Caco-2 (cell line): ENCODE results near the gene CD74. TPM values are rescaled to one million over a fixed set of nuclear protein-coding genes. Genes with fewer than 3 reads are reported as not detected.

Experiments
- BruUV-seq: library from RNA; stranded (reverse); fragments of 400-500 nt; replicated peaks from 2 replicates; lab custom pipeline; 2021; lab: Mats Ljungman, UMichigan
- CTCF ChIA-PET: fragments of 300-600 bp; sonication (Branson Sonifier 250); formaldehyde crosslinking; loops from one replicate; lab custom pipeline; 2022; ENCODE audit warnings: antibody characterized with exemption; lab: Charles Lee
- POLR2A ChIA-PET: fragments of 300-600 bp; sonication (Branson Sonifier 250); formaldehyde crosslinking; loops from one replicate; lab custom pipeline; 2022; ENCODE audit warnings: antibody characterized with exemption; lab: Charles Lee
- DNase-seq, 2 experiments: peaks; one replicate each; pipeline versions ENCODE4 v3.0.0 to v3.0.0-alpha.2; 2020 to 2022
- H3K27me3 ChIP-seq: replicated peaks from 2 replicates; pipeline ENCODE4 v1.6.0; 2011; ENCODE audit warnings: low read length; ENCODE audit not compliant: control insufficient read depth, insufficient read depth
- H3K36me3 ChIP-seq: 2 replicates; pipeline ENCODE4 v1.5.1; 2011; ENCODE audit warnings: low read length; ENCODE audit not compliant: control insufficient read depth, insufficient read depth
- H3K4me1 ChIP-seq: fragments of 250-450 bp; sonication (Bioruptor Pico); 2 replicates; pipeline ENCODE4 v1.5.1; 2020; ENCODE audit warnings: mild to moderate bottlenecking
- H3K4me3 ChIP-seq: 2 replicates; pipeline ENCODE4 v1.5.1; 2011; ENCODE audit warnings: low read depth, mild to moderate bottlenecking, control low read depth, low read length
- H3K9me3 ChIP-seq: fragments of 250-450 bp; sonication (Bioruptor Pico); 2 replicates; pipeline ENCODE4 v1.5.1; 2020; ENCODE audit warnings: mild to moderate bottlenecking, moderate library complexity
- H3K27ac Mint-ChIP-seq: one replicate; pipeline ENCODE4 v1.8.0; 2022; ENCODE audit warnings: mixed read lengths; ENCODE audit not compliant: unreplicated experiment
- H3K27me3 Mint-ChIP-seq: one replicate; pipeline ENCODE4 v1.8.0; 2022; ENCODE audit warnings: mixed read lengths; ENCODE audit not compliant: insufficient read depth, unreplicated experiment
- H3K36me3 Mint-ChIP-seq: one replicate; pipeline ENCODE4 v1.8.0; 2022; ENCODE audit warnings: mild to moderate bottlenecking, mixed read lengths; ENCODE audit not compliant: insufficient read depth, unreplicated experiment
- H3K4me1 Mint-ChIP-seq: one replicate; pipeline ENCODE4 v1.8.0; 2022; ENCODE audit warnings: low read depth, mixed read lengths; ENCODE audit not compliant: unreplicated experiment
- H3K4me3 Mint-ChIP-seq: one replicate; pipeline ENCODE4 v1.8.0; 2022; ENCODE audit warnings: mild to moderate bottlenecking, moderate library complexity, mixed read lengths; ENCODE audit not compliant: unreplicated experiment
- H3K9me3 Mint-ChIP-seq: one replicate; pipeline ENCODE4 v1.8.0; 2022; ENCODE audit warnings: mixed read lengths; ENCODE audit not compliant: unreplicated experiment
- CTCF ChIP-seq, 2 experiments: fragments of 200-600 bp in 1 of 2; IDR thresholded peaks; 1 replicate in 1 of 2; 2 replicates in 1 of 2; pipeline versions ENCODE4 v1.5.1 to v1.8.0; 2011 to 2022; ENCODE audit warnings: antibody characterized with exemption in 1 of 2, control low read depth in 1 of 2, inconsistent platforms in 1 of 2, low read depth in 1 of 2, low read length in 1 of 2, mild to moderate bottlenecking in 1 of 2, moderate library complexity in 1 of 2; ENCODE audit not compliant: insufficient read depth in 1 of 2, severe bottlenecking in 1 of 2, unreplicated experiment in 1 of 2
- intact Hi-C: fragments of 100-400 bp; cut with micrococcal nuclease; formaldehyde crosslinking; loops from one replicate; pipeline ENCODE4 v1.10.0; 2022; ENCODE audit not compliant: unreplicated experiment
- total RNA-seq: library from RNA; stranded (reverse); gene quantifications from 2 replicates; pipeline ENCODE4 v1.2.3, GENCODE V29; 2022

Gene CD74
- total RNA-seq, 1 experiment from 2014 or later: 59.3 TPM

GRCh38 chr5:150391064-150391834 lies 21.5 kb downstream of the CD74 start:
- H3K36me3 ChIP-seq: peaks cover 5% of the 10 kb centered on the region
- H3K4me3 Mint-ChIP-seq: no peak overlapping the region
- H3K27ac Mint-ChIP-seq: no peak overlapping the region
- TF ChIP-seq CTCF (IDR thresholded peaks at IDR 0.05; ENCODE audit: insufficient read depth in 1 of 2, low read depth in 1 of 2, low read length in 1 of 2, severe bottlenecking in 1 of 2, unreplicated experiment in 1 of 2): no peak
- intact Hi-C loops: no loop called here
- ChIA-PET CTCF (interaction anchor here (0.5 kb wide), 1 partner anchor 611 kb away, joined by 4 read pairs; no protein-coding TSS in a partner anchor), POLR2A (no interaction called here)
- H3K9me3 Mint-ChIP-seq: no peaks in the 10 kb centered on the region
- no peak for DNase-seq
- BruUV-seq: no TSS peak
- H3K4me3 ChIP-seq: no peak overlapping the region
- H3K27me3 ChIP-seq: no peaks in the 10 kb centered on the region
- H3K36me3 Mint-ChIP-seq: peaks cover 70% of the 10 kb centered on the region
- no peaks in the 10 kb centered on the region for H3K4me1 Mint-ChIP-seq
- H3K9me3 ChIP-seq: no peaks in the 10 kb centered on the region
- no peaks in the 10 kb centered on the region for H3K27me3 Mint-ChIP-seq
- no peaks in the 10 kb centered on the region for H3K4me1 ChIP-seq

GRCh38 chr5:150389531-150390266 lies 23.0 kb downstream of the CD74 start:
- no peaks in the 10 kb centered on the region for H3K27me3 ChIP-seq
- H3K36me3 Mint-ChIP-seq: peaks cover 57% of the 10 kb centered on the region
- H3K4me1 ChIP-seq: no peaks in the 10 kb centered on the region
- DNase-seq: no peak
- no peaks in the 10 kb centered on the region for H3K27me3 Mint-ChIP-seq
- no TSS peak for BruUV-seq
- H3K4me3 ChIP-seq: no peak overlapping the region
- no peak for TF ChIP-seq CTCF (IDR thresholded peaks at IDR 0.05; ENCODE audit: insufficient read depth in 1 of 2, low read depth in 1 of 2, low read length in 1 of 2, severe bottlenecking in 1 of 2, unreplicated experiment in 1 of 2)
- ChIA-PET CTCF (interaction anchor here (0.6 kb wide), 1 partner anchor 47 kb away, joined by 4 read pairs; no protein-coding TSS in a partner anchor), POLR2A (no interaction called here)
- no peaks in the 10 kb centered on the region for H3K9me3 Mint-ChIP-seq
- H3K9me3 ChIP-seq: no peaks in the 10 kb centered on the region
- no peaks in the 10 kb centered on the region for H3K4me1 Mint-ChIP-seq
- intact Hi-C loops: no loop called here
- no peak overlapping the region for H3K4me3 Mint-ChIP-seq
- H3K27ac Mint-ChIP-seq: no peak overlapping the region
- peaks cover 4% of the 10 kb centered on the region for H3K36me3 ChIP-seq

GRCh38 chr5:150386024-150386855 lies 26.5 kb downstream of the CD74 start:
- no peaks in the 10 kb centered on the region for H3K9me3 ChIP-seq
- ChIA-PET POLR2A (no interaction called here), CTCF (interaction anchor here (1.0 to 1.2 kb wide), 2 partner anchors 13 to 50 kb away, joined by 3 read pairs; no protein-coding TSS in a partner anchor)
- Mint-ChIP-seq H3K36me3 (peaks cover 57% of the 10 kb centered on the region), H3K27me3 (no peaks in the 10 kb centered on the region), H3K4me3 (no peak overlapping the region), H3K9me3 (no peaks in the 10 kb centered on the region), H3K27ac (no peak overlapping the region), H3K4me1 (no peaks in the 10 kb centered on the region)
- no peak overlapping the region for H3K4me3 ChIP-seq
- DNase-seq: no peak
- no peak for TF ChIP-seq CTCF (IDR thresholded peaks at IDR 0.05; ENCODE audit: insufficient read depth in 1 of 2, low read depth in 1 of 2, low read length in 1 of 2, severe bottlenecking in 1 of 2, unreplicated experiment in 1 of 2)
- peaks cover 4% of the 10 kb centered on the region for H3K36me3 ChIP-seq
- H3K4me1 ChIP-seq: no peaks in the 10 kb centered on the region
- intact Hi-C loops: no loop called here
- H3K27me3 ChIP-seq: no peaks in the 10 kb centered on the region
- BruUV-seq: no TSS peak
